ENCODE data around the gene PRR23E.

Gene PRR23E

GRCh38 chr3:127224118-127224517 lies 31.2 kb downstream of the PRR23E start:
- H3K27me3 ChIP-seq (ENCODE audit: low read depth), result peaks cover 5% of the 10 kb centered on the region
- in situ Hi-C loops (cut with MboI; ENCODE audit: low sequenced_read_pairs), result no loop called here
- H3K4me1 ChIP-seq, result no peaks in the 10 kb centered on the region
- no peak overlapping the region for H3K4me3 ChIP-seq
- no peaks in the 10 kb centered on the region for H3K36me3 ChIP-seq (replicated peaks)
- no peaks in the 10 kb centered on the region for H3K9me3 ChIP-seq
- no peak for DNase-seq (ENCODE audit: low spot score in 2 of 2)

GRCh38 chr3:127226457-127226856 lies 33.5 kb downstream of the PRR23E start:
- H3K27me3 ChIP-seq (ENCODE audit: low read depth), result 0 out of 2 replicates have a peak, but pooled peaks cover 2% of the 10 kb centered on the region
- no peak for DNase-seq (ENCODE audit: low spot score in 2 of 2)
- H3K4me3 ChIP-seq, result no peak overlapping the region
- in situ Hi-C loops (cut with MboI; ENCODE audit: low sequenced_read_pairs), result no loop called here
- H3K4me1 ChIP-seq, result no peaks in the 10 kb centered on the region
- H3K9me3 ChIP-seq, result no peaks in the 10 kb centered on the region
- no peaks in the 10 kb centered on the region for H3K36me3 ChIP-seq (replicated peaks)

- H3K4me3 ChIP-seq, result no peak overlapping the region
- in situ Hi-C loops (cut with MboI; ENCODE audit: low sequenced_read_pairs), result no loop called here
- no peaks in the 10 kb centered on the region for H3K36me3 ChIP-seq (replicated peaks)
- H3K9me3 ChIP-seq, result no peaks in the 10 kb centered on the region
- no peaks in the 10 kb centered on the region for H3K4me1 ChIP-seq
- H3K27me3 ChIP-seq (ENCODE audit: low read depth), result 0 out of 2 replicates have a peak, but pooled peaks cover 2% of the 10 kb centered on the region
- DNase-seq (ENCODE audit: low spot score in 2 of 2), result peak in 1 of 2 experiments; percentile 66
These were observed 34.3 kb downstream of the PRR23E start for GRCh38 chr3:127226946-127227842.

GRCh38 chr3:127228866-127229265 lies 35.9 kb downstream of the PRR23E start:
- Histone ChIP-seq H3K4me3 (no peak overlapping the region), H3K9me3 (no peaks in the 10 kb centered on the region), H3K27me3 (ENCODE audit: low read depth) (0 out of 2 replicates have a peak, but pooled peaks cover 2% of the 10 kb centered on the region), H3K36me3 (replicated peaks) (no peaks in the 10 kb centered on the region), H3K4me1 (no peaks in the 10 kb centered on the region)
- DNase-seq (ENCODE audit: low spot score in 2 of 2), result no peak
- in situ Hi-C loops (cut with MboI; ENCODE audit: low sequenced_read_pairs), result no loop called here

GRCh38 chr3:127233371-127233770 lies 40.4 kb downstream of the PRR23E start:
- Histone ChIP-seq H3K27me3 (ENCODE audit: low read depth) (no peaks in the 10 kb centered on the region), H3K9me3 (no peaks in the 10 kb centered on the region), H3K4me1 (no peaks in the 10 kb centered on the region), H3K36me3 (replicated peaks) (no peaks in the 10 kb centered on the region), H3K4me3 (no peak overlapping the region)
- in situ Hi-C loops (cut with MboI; ENCODE audit: low sequenced_read_pairs), result no loop called here
- peak in 1 of 2 experiments; percentile 43 for DNase-seq (ENCODE audit: low spot score in 2 of 2)

GRCh38 chr3:127234778-127235177 lies 41.8 kb downstream of the PRR23E start:
- DNase-seq (ENCODE audit: low spot score in 2 of 2), result no peak
- Histone ChIP-seq H3K9me3 (no peaks in the 10 kb centered on the region), H3K27me3 (ENCODE audit: low read depth) (no peaks in the 10 kb centered on the region), H3K4me3 (no peak overlapping the region), H3K4me1 (no peaks in the 10 kb centered on the region), H3K36me3 (replicated peaks) (no peaks in the 10 kb centered on the region)
- in situ Hi-C loops (cut with MboI; ENCODE audit: low sequenced_read_pairs), result no loop called here

GRCh38 chr3:127235706-127236105 lies 42.8 kb downstream of the PRR23E start:
- in situ Hi-C loops (cut with MboI; ENCODE audit: low sequenced_read_pairs), result no loop called here
- no peak overlapping the region for H3K4me3 ChIP-seq
- H3K9me3 ChIP-seq, result no peaks in the 10 kb centered on the region
- no peaks in the 10 kb centered on the region for H3K4me1 ChIP-seq
- H3K27me3 ChIP-seq (ENCODE audit: low read depth), result no peaks in the 10 kb centered on the region
- no peaks in the 10 kb centered on the region for H3K36me3 ChIP-seq (replicated peaks)
- no peak for DNase-seq (ENCODE audit: low spot score in 2 of 2)

GRCh38 chr3:127237835-127238234 lies 44.9 kb downstream of the PRR23E start:
- H3K9me3 ChIP-seq, result no peaks in the 10 kb centered on the region
- no peak overlapping the region for H3K4me3 ChIP-seq
- no peaks in the 10 kb centered on the region for H3K27me3 ChIP-seq (ENCODE audit: low read depth)
- in situ Hi-C loops (cut with MboI; ENCODE audit: low sequenced_read_pairs), result no loop called here
- DNase-seq (ENCODE audit: low spot score in 2 of 2), result no peak
- no peaks in the 10 kb centered on the region for H3K4me1 ChIP-seq
- H3K36me3 ChIP-seq (replicated peaks), result no peaks in the 10 kb centered on the region

GRCh38 chr3:127238602-127239001 lies 45.7 kb downstream of the PRR23E start:
- Histone ChIP-seq H3K4me1 (no peaks in the 10 kb centered on the region), H3K27me3 (ENCODE audit: low read depth) (no peaks in the 10 kb centered on the region), H3K9me3 (no peaks in the 10 kb centered on the region), H3K4me3 (no peak overlapping the region), H3K36me3 (replicated peaks) (no peaks in the 10 kb centered on the region)
- DNase-seq (ENCODE audit: low spot score in 2 of 2), result no peak
- in situ Hi-C loops (cut with MboI; ENCODE audit: low sequenced_read_pairs), result no loop called here

GRCh38 chr3:127247292-127247691 lies 54.4 kb downstream of the PRR23E start:
- H3K36me3 ChIP-seq (replicated peaks), result no peaks in the 10 kb centered on the region
- no peak overlapping the region for H3K4me3 ChIP-seq
- H3K27me3 ChIP-seq (ENCODE audit: low read depth), result no peaks in the 10 kb centered on the region
- DNase-seq (ENCODE audit: low spot score in 2 of 2), result no peak
- in situ Hi-C loops (cut with MboI; ENCODE audit: low sequenced_read_pairs), result no loop called here
- H3K4me1 ChIP-seq, result no peaks in the 10 kb centered on the region
- H3K9me3 ChIP-seq, result peaks cover 2% of the 10 kb centered on the region

Measured in HAP-1 (cell line).